Coronary artery (tissue), 2 donors: ENCODE data around the gene MED17.

Experiments used
- DNase-seq: peaks from one replicate; pipeline ENCODE4 v3.0.0-alpha.2; 2017; ENCODE audit warnings: low spot score
- H3K27ac ChIP-seq, 2 donors: fragments of 200-600 bp; sonication (generic); one replicate each; pipeline ENCODE4 v1.5.1; 2016 to 2019
- H3K4me3 ChIP-seq: fragments of 200-600 bp; sonication (generic); 2 replicates; pipeline ENCODE4 v1.5.1; 2016; ENCODE audit warnings: mild to moderate bottlenecking, moderate library complexity
- CTCF ChIP-seq: fragments of 200-600 bp; sonication (generic); IDR thresholded peaks from one replicate; pipeline ENCODE4 v1.5.1; 2019; ENCODE audit warnings: antibody characterized with exemption

Gene MED17

GRCh38 chr11:93861808-93862207, 77.7 kb downstream of the MED17 start:
- TF ChIP-seq CTCF: no peak
- Histone ChIP-seq H3K27ac (no peak overlapping the region), H3K4me3 (no peak overlapping the region)
- no peak for DNase-seq
